GM23248 (cell line): Measurements from ENCODE around the gene KNCN. TPM values are rescaled to one million over a fixed set of nuclear protein-coding genes. Genes with fewer than 3 reads are reported as not detected.

Source experiments
- DNase-seq: peaks from one replicate; pipeline ENCODE4 v3.0.0-alpha.2; 2015
- H2AFZ ChIP-seq: fragments of 200-600 bp; sonication (generic); 2 replicates; pipeline ENCODE4 v1.6.1; 2016; ENCODE audit warnings: antibody characterized with exemption
- H3F3A ChIP-seq: fragments of 200-600 bp; sonication (generic); 2 replicates; pipeline ENCODE4 v1.6.1; 2016; ENCODE audit warnings: mild to moderate bottlenecking, antibody characterized with exemption, mixed run types; ENCODE audit not compliant: insufficient read depth
- H3K27ac ChIP-seq: fragments of 200-600 bp; sonication (generic); 2 replicates; pipeline ENCODE4 v1.5.1; 2016; ENCODE audit warnings: mild to moderate bottlenecking
- H3K27me3 ChIP-seq: fragments of 200-600 bp; sonication (generic); replicated peaks from 2 replicates; pipeline ENCODE4 v1.6.1; 2016; ENCODE audit warnings: mild to moderate bottlenecking; ENCODE audit not compliant: insufficient read depth
- H3K36me3 ChIP-seq: fragments of 200-600 bp; sonication (generic); 2 replicates; pipeline ENCODE4 v1.6.1; 2016; ENCODE audit warnings: low read depth, mild to moderate bottlenecking
- H3K4me1 ChIP-seq: fragments of 200-600 bp; sonication (generic); 2 replicates; pipeline ENCODE4 v1.6.1; 2016; ENCODE audit warnings: mild to moderate bottlenecking; ENCODE audit not compliant: insufficient read depth
- H3K4me2 ChIP-seq: fragments of 200-600 bp; sonication (generic); one replicate; pipeline ENCODE4 v1.6.1; 2016; ENCODE audit warnings: mild to moderate bottlenecking; ENCODE audit not compliant: unreplicated experiment
- H3K4me3 ChIP-seq: fragments of 200-600 bp; sonication (generic); 2 replicates; pipeline ENCODE4 v1.5.1; 2016; ENCODE audit warnings: mild to moderate bottlenecking
- H3K79me2 ChIP-seq: fragments of 200-600 bp; sonication (generic); 2 replicates; pipeline ENCODE4 v1.6.1; 2016; ENCODE audit warnings: mild to moderate bottlenecking; ENCODE audit not compliant: insufficient read depth
- H3K9ac ChIP-seq: fragments of 200-600 bp; sonication (generic); 2 replicates; pipeline ENCODE4 v1.6.1; 2016; ENCODE audit warnings: mild to moderate bottlenecking
- H3K9me2 ChIP-seq: fragments of 200-600 bp; sonication (generic); 2 replicates; pipeline ENCODE4 v1.6.1; 2016; ENCODE audit warnings: mixed run types, mild to moderate bottlenecking, moderate library complexity; ENCODE audit not compliant: insufficient read depth
- H3K9me3 ChIP-seq: fragments of 200-600 bp; sonication (generic); one replicate; pipeline ENCODE4 v1.6.1; 2017; ENCODE audit warnings: low read depth
- H4K20me1 ChIP-seq: fragments of 200-600 bp; sonication (generic); 2 replicates; pipeline ENCODE4 v1.6.0; 2016; ENCODE audit not compliant: insufficient read depth
- EZH2 ChIP-seq: fragments of 200-600 bp; sonication (generic); IDR thresholded peaks from 2 replicates; pipeline ENCODE4 v1.6.1; 2018; ENCODE audit warnings: antibody characterized with exemption, mild to moderate bottlenecking; ENCODE audit not compliant: insufficient read depth, poor library complexity, severe bottlenecking
- EZH2phosphoT487 ChIP-seq: fragments of 200-600 bp; sonication (generic); IDR thresholded peaks from 2 replicates; pipeline ENCODE4 v1.6.1; 2018; ENCODE audit warnings: antibody characterized with exemption, moderate library complexity, mild to moderate bottlenecking, low read depth; ENCODE audit not compliant: insufficient read depth
- WGBS, 2 experiments: methylation state at CpG; one replicate each; pipeline ENCODE4 v1.1.6; 2015 to 2017; ENCODE audit warnings: low lambda C conversion rate in 2 of 2, low coverage in 1 of 2; ENCODE audit errors: missing lambda C conversion rate in 2 of 2; 5-methylcytosine and 5-hydroxymethylcytosine counted together
- in situ Hi-C: fragments of 300-500 bp; cut with MboI; formaldehyde crosslinking; loops from 2 replicates; pipeline ENCODE4 v1.15.0; 2020
- polyA plus RNA-seq: library from polyadenylated mRNA; unstranded; fragments of >200 nt; fragmentation: Nextera tagmentation; extraction: Ambion mirVana; gene quantifications from 2 replicates; pipeline ENCODE4 v1.2.1, GENCODE V29; 2016
- total RNA-seq: library from RNA; depleted of rRNA; stranded (reverse); fragments of >200 nt; shearing (Covaris generic); gene quantifications from 2 replicates; pipeline ENCODE4 v1.2.3, GENCODE V29; 2014

Gene KNCN
- total and polyA plus RNA-seq, 2 experiments from 2014 or later = not detected

GRCh38 chr1:46506470-46507219 is 44.8 kb downstream of the KNCN start:
- Histone ChIP-seq H3K79me2 (no peaks in the 10 kb centered on the region), H3K4me1 (peaks cover 8% of the 10 kb centered on the region), H3K9me2 (no peaks in the 10 kb centered on the region), H3K4me3 (no peak overlapping the region), H3K27ac (no peak overlapping the region), H3K36me3 (no peaks in the 10 kb centered on the region), H2AFZ (no peak overlapping the region), H3K4me2 (no peak overlapping the region), H3K27me3 (peaks cover 21% of the 10 kb centered on the region), H3K9me3 (no peaks in the 10 kb centered on the region), H4K20me1 (no peaks in the 10 kb centered on the region), H3K9ac (no peak overlapping the region), H3F3A (0 out of 2 replicates have a peak, but pooled peaks cover 7% of the 10 kb centered on the region)
- TF ChIP-seq EZH2 (no peak), EZH2phosphoT487 (no peak)
- DNase-seq = peak; percentile 73
- in situ Hi-C loops = no loop called here
- 79 to 83% methylated on average over 17 of the region's 17 CpGs for WGBS, 2 experiments

GRCh38 chr1:46503421-46503820 is 48.0 kb downstream of the KNCN start:
- Histone ChIP-seq H3K27ac (no peak overlapping the region), H3K27me3 (peaks cover 25% of the 10 kb centered on the region), H3K4me1 (no peaks in the 10 kb centered on the region), H3K79me2 (no peaks in the 10 kb centered on the region), H3K9me2 (no peaks in the 10 kb centered on the region), H4K20me1 (no peaks in the 10 kb centered on the region), H3K36me3 (no peaks in the 10 kb centered on the region), H3K4me2 (no peak overlapping the region), H3K9me3 (no peaks in the 10 kb centered on the region), H2AFZ (no peak overlapping the region), H3K4me3 (no peak overlapping the region), H3F3A (0 out of 2 replicates have a peak, but pooled peaks cover 7% of the 10 kb centered on the region), H3K9ac (no peak overlapping the region)
- in situ Hi-C loops = no loop called here
- TF ChIP-seq EZH2phosphoT487 (no peak), EZH2 (no peak)
- WGBS, 2 experiments = 74 to 77% methylated on average over 4 of the region's 4 CpGs
- no peak for DNase-seq

GRCh38 chr1:46501528-46501927 is 49.9 kb downstream of the KNCN start:
- no peaks in the 10 kb centered on the region for H3K36me3 ChIP-seq
- no peak overlapping the region for H3K27ac ChIP-seq
- no peak for DNase-seq
- no peak overlapping the region for H2AFZ ChIP-seq
- no peaks in the 10 kb centered on the region for H4K20me1 ChIP-seq
- H3K4me3 ChIP-seq = no peak overlapping the region
- H3K4me2 ChIP-seq = no peak overlapping the region
- no peaks in the 10 kb centered on the region for H3K9me3 ChIP-seq
- H3K79me2 ChIP-seq = no peaks in the 10 kb centered on the region
- TF ChIP-seq EZH2phosphoT487 = no peak
- no peak for TF ChIP-seq EZH2
- WGBS, 2 experiments = 72 to 80% methylated on average over 3 of the region's 3 CpGs
- no peaks in the 10 kb centered on the region for H3K4me1 ChIP-seq
- H3F3A ChIP-seq = 0 out of 2 replicates have a peak, but pooled peaks cover 4% of the 10 kb centered on the region
- in situ Hi-C loops = no loop called here
- H3K9ac ChIP-seq = no peak overlapping the region
- peaks cover 25% of the 10 kb centered on the region for H3K27me3 ChIP-seq
- H3K9me2 ChIP-seq = no peaks in the 10 kb centered on the region

GRCh38 chr1:46497665-46498064 is 53.8 kb downstream of the KNCN start:
- no peak for TF ChIP-seq EZH2
- no peak for TF ChIP-seq EZH2phosphoT487
- Histone ChIP-seq H3F3A (no peaks in the 10 kb centered on the region), H3K27me3 (peaks cover 41% of the 10 kb centered on the region), H3K79me2 (no peaks in the 10 kb centered on the region), H3K36me3 (no peaks in the 10 kb centered on the region), H3K4me1 (no peaks in the 10 kb centered on the region), H3K27ac (no peak overlapping the region), H3K4me3 (no peak overlapping the region), H3K4me2 (no peak overlapping the region), H2AFZ (no peak overlapping the region), H3K9ac (no peak overlapping the region), H4K20me1 (no peaks in the 10 kb centered on the region), H3K9me2 (no peaks in the 10 kb centered on the region), H3K9me3 (no peaks in the 10 kb centered on the region)
- in situ Hi-C loops = no loop called here
- WGBS, 2 experiments = 84 to 85% methylated on average over 19 of the region's 19 CpGs
- DNase-seq = no peak
